GM19395 (cell line): Measurements from ENCODE around the gene WSB2.

Source experiments
- ATAC-seq: cut with Tn5 transposase; IDR thresholded peaks from one replicate; pipeline ENCODE4 v1.9.1; 2021; ENCODE audit warnings: mild to moderate bottlenecking, moderate library complexity; ENCODE audit not compliant: unreplicated experiment

WSB2 gene

DNA sequence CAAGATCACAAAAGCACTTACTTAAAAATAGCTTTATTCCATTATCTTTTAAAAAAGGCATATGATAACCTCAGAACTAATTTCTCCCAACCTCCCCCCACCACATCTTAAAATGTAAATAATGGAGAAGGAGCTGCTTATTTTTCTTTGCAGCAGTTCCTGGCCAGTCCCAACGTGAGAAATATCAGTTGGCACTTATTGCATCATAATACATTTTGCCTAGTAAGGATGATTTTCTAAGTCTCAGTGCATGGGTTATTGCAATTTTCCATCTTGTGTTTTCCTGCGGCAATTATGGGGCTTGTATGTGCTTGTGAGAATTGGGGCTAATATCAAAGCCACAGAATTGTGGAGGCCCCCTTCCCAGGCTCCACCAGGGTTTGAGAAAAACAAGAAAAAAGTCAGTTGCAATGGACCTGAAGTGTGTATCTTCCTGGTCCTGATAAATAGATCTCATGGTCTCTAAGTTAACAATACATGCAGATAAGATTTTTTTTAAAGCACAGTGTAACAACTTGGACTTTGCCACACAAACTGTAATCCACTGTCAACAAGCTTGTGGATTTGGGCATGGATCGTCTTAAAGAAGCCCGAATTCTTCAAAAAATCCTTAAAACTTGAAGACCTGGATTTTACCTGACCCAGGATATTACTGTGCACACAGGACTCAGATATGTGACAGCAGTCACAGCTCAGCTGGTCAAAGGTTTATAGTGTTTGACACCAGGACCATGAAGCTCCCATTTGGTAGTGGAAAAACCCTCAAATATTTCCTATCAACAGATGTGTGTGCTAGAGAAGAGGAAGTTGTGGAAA is 2.8 kb upstream of the WSB2 start:
- ATAC-seq, result no peak

DNA sequence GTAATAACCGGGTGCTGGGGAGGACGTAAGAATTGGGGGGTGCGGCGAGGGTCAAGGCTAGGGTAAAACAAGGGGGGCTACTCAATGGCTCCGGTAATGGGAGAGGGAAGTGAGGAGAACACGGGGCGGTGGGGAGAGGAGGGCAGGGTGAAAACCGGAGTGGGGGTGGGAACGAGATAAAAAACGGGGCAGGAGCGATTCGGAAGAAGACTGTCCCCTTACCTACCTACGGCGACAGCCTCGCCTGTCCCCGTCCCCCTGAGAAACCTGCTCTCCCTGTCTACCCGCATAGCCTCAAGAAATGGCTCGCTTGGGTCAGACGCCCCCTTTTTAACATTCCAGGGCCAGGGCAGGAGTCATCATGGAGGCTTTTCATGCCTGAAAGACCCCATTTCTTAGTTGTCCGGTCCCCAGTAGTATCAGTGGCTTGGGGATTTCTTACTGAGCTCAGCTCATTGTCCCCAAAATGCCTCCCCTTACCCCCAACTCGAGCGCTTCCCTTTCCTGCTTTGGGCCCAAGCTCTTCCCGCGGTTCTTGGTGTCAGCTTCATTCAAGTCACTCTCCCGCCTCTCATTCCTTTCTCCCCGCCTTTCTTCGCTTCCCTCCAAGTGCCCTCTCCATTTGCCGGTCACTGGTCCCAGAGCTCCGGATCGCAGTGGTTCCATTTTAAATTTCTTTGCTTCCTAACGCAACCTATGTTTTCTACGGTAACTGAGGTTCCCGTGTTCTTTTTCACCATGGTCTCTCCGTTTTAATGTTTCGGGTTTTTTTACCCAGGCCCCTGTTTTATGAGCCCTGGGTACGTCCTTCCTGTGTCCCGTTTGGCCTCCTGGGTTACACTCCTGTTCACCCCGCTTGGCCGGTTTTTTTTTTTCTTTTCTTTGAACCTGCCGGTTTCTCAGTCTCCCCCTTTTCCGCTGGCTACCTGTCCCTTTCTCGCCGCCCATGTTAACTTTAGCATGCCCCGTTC is 1.2 kb upstream of the WSB2 start:
- no peak for ATAC-seq

DNA sequence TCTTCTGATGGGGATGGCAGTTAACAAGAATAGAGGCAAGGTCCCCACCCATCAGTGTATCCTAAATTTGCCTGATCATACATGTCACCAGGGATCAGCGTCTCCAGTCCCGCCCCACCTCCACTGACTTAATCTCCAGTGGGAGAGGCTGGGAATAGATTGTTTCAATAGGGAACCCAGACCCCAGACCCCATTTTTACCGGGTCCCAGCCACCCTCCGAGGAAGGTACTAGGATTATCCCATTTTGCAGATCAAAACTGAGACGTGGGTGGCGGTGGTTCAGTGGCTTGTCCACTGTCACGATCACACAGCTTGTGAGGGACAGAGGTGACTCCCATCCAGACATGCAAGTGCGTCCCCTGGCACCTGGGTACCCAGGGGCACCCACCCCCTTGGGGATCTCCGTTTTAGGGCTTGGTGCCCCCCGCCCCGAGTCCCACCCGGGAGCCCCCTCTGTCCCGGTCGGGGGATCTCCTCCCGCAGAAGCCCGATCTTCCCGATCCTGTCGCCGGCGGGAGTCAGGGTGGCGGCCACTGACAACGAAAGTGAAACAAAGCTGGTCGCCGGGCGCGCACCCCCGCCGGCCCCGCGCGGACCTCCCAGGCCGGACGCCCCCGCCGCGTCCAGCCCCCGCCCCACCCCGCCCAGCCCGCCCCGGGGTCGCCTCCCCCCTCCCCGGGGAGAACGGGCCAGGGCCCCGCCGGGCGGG is 523 bp downstream of the WSB2 start:
- ATAC-seq, result no peak

DNA sequence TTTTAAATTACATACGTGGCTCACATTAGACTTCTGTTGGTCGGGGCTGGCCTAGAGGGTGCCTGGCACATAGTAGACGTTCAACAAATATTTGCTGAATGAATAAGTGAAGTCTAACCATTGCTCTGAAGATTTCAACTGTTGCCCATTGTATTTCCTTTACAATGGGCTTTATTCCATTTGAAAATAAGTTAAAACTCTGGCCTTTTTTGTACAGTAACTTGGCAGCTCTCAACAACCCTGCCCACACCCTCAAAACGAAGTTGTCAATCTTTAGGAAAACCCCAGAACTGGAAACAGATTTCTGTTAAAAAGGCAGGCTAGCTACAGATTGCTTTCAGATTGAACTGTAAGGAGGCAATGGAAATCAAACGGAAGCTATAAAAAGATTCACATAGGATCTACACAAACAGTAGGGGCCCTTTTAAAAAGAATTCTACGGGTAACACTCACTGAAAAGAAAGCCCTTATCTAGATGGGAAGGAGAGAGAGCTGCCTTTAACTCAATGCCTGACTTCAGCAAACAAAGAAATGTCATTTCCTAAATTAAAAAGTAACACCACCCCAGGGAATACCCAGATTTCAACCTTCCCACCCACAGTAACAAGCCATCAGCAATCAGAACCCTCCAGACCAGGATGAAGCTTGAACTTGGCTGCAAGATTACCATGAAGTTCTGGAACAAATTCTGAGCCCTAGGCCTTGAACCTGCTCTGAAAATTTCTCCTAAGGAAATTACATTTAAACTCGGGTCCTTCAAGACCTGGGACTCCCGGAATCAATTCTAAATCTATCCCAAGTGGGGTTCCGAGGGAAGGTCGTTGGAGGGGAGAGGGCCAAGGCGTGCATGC is 1.4 kb downstream of the WSB2 start:
- no peak for ATAC-seq

- ATAC-seq, result no peak
Observed at GRCh38 chr12:118058881-118059280, 2.1 kb downstream of the WSB2 start.

DNA sequence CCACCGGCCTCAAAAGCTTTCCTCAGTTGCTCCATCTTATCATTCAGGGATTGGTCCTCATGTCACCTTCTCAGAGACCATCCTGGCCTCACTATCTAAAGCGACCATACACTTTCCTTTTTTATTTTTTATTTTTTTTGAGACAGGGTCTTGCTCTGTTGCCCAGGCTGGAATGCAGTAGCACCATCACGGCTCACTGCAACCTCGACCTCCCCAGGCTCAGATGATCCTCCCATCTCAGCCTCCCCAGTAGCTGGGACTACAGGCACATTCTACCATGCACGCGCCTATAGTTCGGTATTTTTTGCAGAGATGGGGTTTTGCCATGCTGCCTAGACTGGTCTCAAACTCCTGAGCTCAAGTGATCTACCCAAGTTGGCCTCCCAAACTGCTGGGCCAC is 2.8 kb downstream of the WSB2 start:
- ATAC-seq, result no peak

DNA sequence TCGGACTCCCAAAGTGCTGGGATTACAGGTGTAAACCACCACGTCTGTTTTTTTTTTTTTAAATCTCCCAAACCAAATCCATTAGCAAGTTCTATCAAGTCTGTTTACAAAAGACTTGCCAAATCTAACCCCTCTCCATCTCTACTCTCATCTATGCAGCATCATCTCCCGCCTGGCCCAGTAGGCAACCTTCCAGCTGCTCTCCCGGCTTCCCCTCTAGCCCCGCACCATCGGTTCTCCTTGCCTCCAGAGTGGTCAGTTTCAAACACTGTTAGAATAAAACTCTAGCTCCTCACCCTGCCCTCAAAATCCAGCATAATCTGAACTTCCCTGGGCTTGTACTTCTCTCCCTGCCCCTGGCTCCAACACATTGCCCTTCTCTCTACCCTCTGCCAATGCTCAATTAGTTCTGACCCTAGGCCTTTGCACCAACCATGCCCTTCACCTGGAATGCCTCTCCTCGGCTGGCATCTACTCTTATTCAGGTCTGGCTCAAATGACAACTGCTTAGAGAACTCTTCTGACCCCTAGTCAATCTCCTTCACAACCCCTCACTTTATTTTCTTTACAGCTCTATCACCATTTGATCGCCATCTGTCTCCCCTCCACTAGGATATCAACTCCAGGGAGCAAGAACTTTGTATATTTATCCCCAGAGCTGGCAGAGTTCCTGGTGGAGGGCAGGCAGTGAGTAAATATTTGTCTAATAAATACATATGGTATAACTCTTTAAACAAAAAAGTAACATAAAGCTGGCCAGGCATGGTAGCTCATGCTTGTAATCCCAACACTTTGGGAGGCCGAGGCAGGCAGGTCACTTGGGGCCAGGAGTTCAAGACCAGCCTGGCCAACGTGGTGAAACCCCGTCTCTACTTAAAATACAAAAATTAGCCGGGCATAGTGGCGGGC is 4.9 kb downstream of the WSB2 start:
- no peak for ATAC-seq

- peak; percentile 84 for ATAC-seq
Observed at GRCh38 chr12:118055144-118055557, 5.8 kb downstream of the WSB2 start.

- ATAC-seq, result no peak
Observed at GRCh38 chr12:118053071-118053985, 7.7 kb downstream of the WSB2 start.

DNA sequence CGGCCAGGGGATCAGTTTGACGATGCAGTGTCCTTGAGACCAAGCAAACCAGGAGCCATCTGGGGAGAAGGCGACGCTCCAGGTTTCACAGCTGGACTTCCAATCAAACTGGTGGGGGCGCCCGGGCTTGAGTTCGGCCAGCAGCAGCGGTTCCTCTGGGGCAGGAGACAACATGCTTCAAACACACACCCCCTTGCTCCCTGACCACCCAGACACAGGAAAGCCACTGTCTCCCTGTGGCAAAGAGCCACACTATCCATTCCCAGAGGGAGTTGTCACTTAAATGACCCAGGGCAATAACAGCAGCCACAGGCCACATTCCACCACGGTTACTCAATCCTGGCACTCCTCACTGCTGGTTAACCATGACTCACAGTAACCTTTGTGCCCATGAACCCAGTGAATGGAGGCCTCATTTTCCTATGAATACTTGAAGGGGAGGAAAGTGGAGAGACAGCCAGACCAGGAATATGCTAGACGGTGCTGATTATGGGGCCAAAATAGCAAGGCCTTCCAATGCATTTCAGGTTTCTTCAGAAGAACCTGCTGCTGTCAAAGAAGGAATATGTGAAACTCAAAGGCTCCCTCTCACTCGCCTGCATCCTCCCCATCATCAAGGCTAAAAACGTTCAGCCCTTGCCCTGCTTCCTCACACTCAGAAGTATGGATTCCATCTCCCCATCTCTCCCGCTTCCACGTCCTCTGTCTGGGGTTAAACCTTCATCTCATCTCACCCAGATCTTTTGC is 8.5 kb downstream of the WSB2 start:
- no peak for ATAC-seq

- ATAC-seq, result no peak
Observed at GRCh38 chr12:118050972-118051910, 9.7 kb downstream of the WSB2 start.

DNA sequence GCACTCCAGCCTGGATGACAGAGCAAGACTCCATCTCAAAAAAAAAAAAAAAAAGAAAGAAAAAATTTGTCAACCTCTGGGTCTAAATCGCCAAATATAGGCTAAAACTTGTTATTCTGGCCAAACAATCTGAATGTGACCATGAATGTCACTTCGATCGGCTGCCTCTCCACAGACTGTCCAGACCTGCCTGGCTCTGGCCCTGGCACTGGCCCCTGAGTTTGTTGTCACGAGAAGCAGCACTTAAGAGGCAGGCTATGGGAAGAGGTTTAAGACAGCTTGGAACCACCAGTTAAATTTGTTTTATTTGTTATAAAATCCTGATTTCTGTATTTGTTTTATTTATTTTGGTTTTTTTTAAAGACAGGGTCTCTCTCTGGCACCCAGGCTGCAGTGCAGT is 14.5 kb downstream of the WSB2 start:
- ATAC-seq, result no peak

DNA sequence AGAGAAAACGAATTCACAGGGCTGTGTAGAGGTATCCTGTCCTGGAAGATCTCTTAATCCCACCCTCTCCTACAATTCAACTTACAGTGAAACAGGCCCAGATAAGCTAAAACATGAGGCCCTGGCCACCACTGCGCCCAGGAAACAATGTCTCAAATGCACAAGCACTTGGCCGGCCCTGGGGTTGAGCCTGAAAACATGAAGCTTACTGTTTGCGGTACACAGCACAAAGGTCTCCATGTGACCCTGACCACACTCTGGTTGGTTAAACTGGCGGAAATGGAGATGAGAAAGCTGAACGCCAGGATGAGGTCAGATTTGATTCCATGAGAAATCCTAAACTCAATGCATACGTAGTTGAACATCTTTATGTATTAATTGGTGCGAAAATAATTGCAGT is 16.4 kb downstream of the WSB2 start:
- ATAC-seq, result no peak

DNA sequence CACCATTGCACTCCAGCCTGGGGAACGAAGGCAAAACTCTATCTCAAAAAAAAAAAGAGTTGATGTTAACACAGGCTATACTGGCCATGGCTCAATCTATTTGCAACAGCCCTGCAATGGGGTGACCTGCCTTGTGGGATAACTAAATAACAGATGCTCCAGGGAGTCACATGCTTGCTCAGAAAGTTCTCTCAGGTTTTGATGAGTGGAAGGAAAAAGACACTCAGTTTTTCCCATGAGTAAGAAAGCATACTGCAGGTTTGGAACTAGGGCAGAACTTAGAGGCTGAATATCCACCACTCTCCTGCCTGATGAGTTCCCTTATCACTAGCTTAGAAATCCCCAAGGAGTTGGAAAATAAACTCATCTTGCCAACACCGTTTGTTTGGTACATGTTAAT is 16.9 kb downstream of the WSB2 start:
- ATAC-seq, result no peak

DNA sequence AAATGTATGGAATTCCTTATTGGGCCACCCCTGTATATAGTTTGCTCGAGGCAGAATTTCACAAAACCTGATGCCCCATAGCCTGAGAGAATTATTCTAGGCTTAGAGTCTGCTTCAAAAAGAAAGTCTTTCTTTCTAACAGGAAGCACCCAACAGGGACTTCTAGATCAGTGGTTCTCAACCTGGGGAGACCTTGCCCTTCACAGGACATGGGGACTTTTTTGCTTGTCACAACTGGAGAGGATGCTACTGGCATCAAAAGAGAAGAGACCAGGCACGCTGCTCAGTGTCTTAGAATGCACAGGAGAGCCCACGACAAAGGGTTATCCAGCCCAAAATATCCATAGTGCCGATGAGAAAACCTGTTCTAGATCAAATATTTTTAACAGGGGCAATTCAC is 18.9 kb downstream of the WSB2 start:
- ATAC-seq, result no peak

GRCh38 chr12:118038137-118038536 is 22.8 kb downstream of the WSB2 start:
- no peak for ATAC-seq
